ENCODE data around the gene MMP23B. TPM values are rescaled to one million over a fixed set of nuclear protein-coding genes. Genes with fewer than 3 reads are reported as not detected.

The MMP23B gene
- 1 to 10 TPM; 2.1 to 3.9 (median 3.2) TPM for total RNA-seq

GRCh38 chr1:1631782-1632420 lies at the start of gene MMP23B:
Gene MMP23B, plus strand, starts transcription at chr1:1632173. Its CDS starts 46 bp downstream, at chr1:1632219.
- intact Hi-C loops (cut with DNase I; ENCODE audit: low total_unique reads), result no loop called here
- 2 to 10% methylated on average over 6 to 20 of the region's 48 CpGs for WGBS, 2 donors

GRCh38 chr1:1582585-1583346 lies 49.2 kb upstream of the MMP23B start:
- 79 to 80% methylated on average over 9 of the region's 9 CpGs for WGBS, 2 donors
- intact Hi-C loops (cut with DNase I; ENCODE audit: low total_unique reads), result no loop called here
- DNase-seq (ENCODE audit: low spot score in 2 of 2), result no peak
- H3K4me3 ChIP-seq (ENCODE audit: low read depth, poor library complexity, severe bottlenecking), result no peak overlapping the region
- TF ChIP-seq CTCF (IDR thresholded peaks at IDR 0.05) (no peak), POLR2A (IDR thresholded peaks at IDR 0.05) (no peak)

More at GRCh38 chr1:1631782-1632420, at the start of gene MMP23B:
- H3K4me3 ChIP-seq (ENCODE audit: low read depth, poor library complexity, severe bottlenecking), result no peak within 1 kb of the TSS
- DNase-seq (ENCODE audit: low spot score in 2 of 2), result no peak
- TF ChIP-seq POLR2A (IDR thresholded peaks at IDR 0.05) (no peak), CTCF (IDR thresholded peaks at IDR 0.05) (no peak)

- 83 to 85% methylated on average over 23 of the region's 23 CpGs for WGBS, 2 donors
These were observed 48.5 kb upstream of the MMP23B start for GRCh38 chr1:1583347-1584010.

GRCh38 chr1:1591452-1591851 lies 40.5 kb upstream of the MMP23B start:
- no peak for DNase-seq (ENCODE audit: low spot score in 2 of 2)
- no peak for TF ChIP-seq POLR2A (IDR thresholded peaks at IDR 0.05)
- no peak for TF ChIP-seq CTCF (IDR thresholded peaks at IDR 0.05)
- intact Hi-C loops (cut with DNase I; ENCODE audit: low total_unique reads), result no loop called here
- H3K4me3 ChIP-seq (ENCODE audit: low read depth, poor library complexity, severe bottlenecking), result no peak overlapping the region
- 84% methylated on average over 13 of the region's 13 CpGs for WGBS, 2 donors

More at GRCh38 chr1:1583347-1584010, 48.5 kb upstream of the MMP23B start:
- intact Hi-C loops (cut with DNase I; ENCODE audit: low total_unique reads), result no loop called here
- TF ChIP-seq POLR2A (IDR thresholded peaks at IDR 0.05) (no peak), CTCF (IDR thresholded peaks at IDR 0.05) (no peak)
- no peak for DNase-seq (ENCODE audit: low spot score in 2 of 2)
- no peak overlapping the region for H3K4me3 ChIP-seq (ENCODE audit: low read depth, poor library complexity, severe bottlenecking)

- TF ChIP-seq CTCF (IDR thresholded peaks at IDR 0.05) (no peak), POLR2A (IDR thresholded peaks at IDR 0.05) (no peak)
- intact Hi-C loops (cut with DNase I; ENCODE audit: low total_unique reads), result no loop called here
- H3K4me3 ChIP-seq (ENCODE audit: low read depth, poor library complexity, severe bottlenecking), result no peak overlapping the region
- peak in 1 of 2 donors; percentile 85 for DNase-seq (ENCODE audit: low spot score in 2 of 2)
- 68 to 77% methylated on average over 24 of the region's 24 CpGs for WGBS, 2 donors
These were observed 38.0 kb upstream of the MMP23B start for GRCh38 chr1:1593834-1594601.

All from lower leg skin (tissue), 4 donors.